Inflammatory macrophage treated with lipopolysaccharide for 4 hours (primary cell): ENCODE results near the gene UROC1.

ENCODE experiments used
- DNase-seq: peaks from one replicate; pipeline ENCODE4 v3.0.0-alpha.2; 2020

Gene UROC1

GRCh38 chr3:126517291-126517951 lies at the start of gene UROC1:
TSS of gene UROC1 (minus strand) at chr3:126517773. CDS start at chr3:126517719, 54 bp downstream.
- no peak for DNase-seq

- no peak for DNase-seq
Observed at GRCh38 chr3:126562737-126563276, 45.2 kb upstream of the UROC1 start.

DNA sequence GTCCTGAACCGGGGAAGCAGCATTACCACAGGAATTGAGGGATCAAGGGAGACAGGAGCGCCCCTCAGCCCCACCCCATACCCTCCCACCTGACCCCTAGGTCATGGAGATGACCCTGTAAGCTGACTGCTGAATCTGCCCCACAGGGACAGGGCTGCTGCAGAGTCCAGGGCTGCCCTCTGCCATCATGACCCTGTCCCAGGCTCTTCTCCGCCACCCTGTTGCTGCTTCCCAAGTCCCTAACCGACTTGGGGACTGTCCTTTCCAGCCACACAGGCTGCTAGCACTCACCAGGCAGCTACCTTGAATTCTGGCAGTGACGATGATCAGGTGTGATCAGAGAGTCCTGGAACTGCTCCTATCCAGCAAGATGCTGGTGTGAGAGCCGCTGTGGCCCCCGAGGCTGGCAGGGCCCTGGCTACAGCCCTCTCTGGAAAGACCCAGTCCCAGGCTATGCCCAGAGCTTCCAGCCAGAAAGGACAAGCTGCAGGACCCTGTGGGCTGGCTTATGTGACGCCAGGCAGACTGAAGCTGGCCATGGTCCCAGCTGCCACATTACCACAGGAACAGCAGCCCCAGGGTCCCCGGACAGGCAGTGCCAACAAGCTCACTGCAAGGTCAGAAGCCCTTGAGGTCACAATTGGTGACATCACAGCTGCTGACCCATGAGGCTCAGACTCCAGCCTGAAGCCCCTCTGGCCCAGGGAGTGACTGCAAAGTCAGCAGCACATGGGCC lies 40.9 kb upstream of the UROC1 start, which contains the start of gene C3orf22:
Gene C3orf22 (minus strand): TSS at position 597 of the 736 bp plus-strand sequence. CDS start 5,542 bp downstream, outside the sequence.
- no peak for DNase-seq

DNA sequence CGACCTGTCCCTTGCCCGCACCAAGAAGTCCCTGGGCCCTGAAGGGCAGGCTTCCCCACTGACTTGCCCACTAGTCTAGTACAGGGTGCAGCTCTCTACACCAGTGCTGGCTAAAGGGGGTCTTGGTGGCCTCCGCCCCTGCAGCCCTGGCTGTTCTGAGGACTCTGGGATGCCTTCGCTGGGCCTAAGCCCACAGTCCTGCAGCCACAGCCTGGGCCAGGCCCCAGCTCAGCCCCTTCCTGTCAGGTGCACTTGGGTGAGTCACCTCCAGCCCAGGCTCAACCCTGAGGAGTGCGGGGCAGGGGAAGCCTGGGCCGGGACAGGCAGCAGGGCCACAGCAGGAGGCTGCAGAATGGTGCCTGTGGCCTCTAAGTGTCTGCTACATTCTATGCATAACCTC lies 40.2 kb upstream of the UROC1 start:
- DNase-seq: no peak

- no peak for DNase-seq
Observed at GRCh38 chr3:126557415-126557745, 39.8 kb upstream of the UROC1 start.

GRCh38 chr3:126556637-126557414 lies 39.3 kb upstream of the UROC1 start:
- DNase-seq: no peak

- DNase-seq: no peak
Observed at GRCh38 chr3:126555795-126556636, 38.4 kb upstream of the UROC1 start.

DNA sequence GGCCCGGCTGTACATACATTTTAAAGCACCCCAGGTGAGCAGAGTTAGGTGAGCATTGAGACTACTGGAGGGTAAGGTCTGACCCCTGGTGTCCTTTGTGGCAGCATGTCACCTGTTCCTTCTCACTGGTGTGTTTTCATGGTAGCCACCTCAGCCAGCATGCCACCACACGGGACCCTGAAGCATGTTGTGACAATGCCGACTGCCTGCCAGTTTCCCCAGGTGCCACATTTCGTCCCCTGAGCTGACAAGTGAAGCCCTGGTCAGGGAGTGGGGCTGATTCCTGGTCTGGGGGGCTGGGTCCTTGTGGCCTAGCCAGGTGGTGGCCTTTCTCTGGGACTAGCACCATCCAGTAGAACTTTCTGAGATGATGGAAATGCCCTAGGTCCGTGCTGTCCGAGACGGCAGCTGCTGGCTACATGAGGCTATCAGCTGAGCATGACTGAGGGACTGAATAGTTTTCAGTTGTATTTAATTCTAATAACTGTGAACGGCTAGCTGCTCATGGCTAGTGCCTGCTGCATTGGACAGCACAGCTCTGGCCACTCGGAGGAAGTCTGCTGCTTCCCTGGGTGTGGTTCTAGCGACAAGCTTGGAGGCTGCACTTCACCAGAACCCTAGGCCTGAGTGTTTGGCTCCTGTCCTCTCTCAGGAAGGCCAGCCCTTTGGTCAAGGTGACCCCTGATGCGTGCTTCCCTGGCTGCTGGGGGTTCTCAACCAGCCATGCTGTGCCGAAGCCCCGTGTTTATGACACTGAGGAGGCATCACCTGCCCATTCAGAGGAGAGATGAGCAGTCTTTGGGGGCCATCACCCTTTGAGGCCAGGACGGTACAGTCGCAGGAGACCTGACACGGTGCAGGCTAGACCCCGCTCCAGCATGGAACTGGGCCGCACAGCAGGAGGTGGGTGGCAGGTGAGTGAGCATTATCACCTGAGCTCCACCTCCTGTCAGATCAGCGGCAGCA lies 37.3 kb upstream of the UROC1 start:
- no peak for DNase-seq

DNA sequence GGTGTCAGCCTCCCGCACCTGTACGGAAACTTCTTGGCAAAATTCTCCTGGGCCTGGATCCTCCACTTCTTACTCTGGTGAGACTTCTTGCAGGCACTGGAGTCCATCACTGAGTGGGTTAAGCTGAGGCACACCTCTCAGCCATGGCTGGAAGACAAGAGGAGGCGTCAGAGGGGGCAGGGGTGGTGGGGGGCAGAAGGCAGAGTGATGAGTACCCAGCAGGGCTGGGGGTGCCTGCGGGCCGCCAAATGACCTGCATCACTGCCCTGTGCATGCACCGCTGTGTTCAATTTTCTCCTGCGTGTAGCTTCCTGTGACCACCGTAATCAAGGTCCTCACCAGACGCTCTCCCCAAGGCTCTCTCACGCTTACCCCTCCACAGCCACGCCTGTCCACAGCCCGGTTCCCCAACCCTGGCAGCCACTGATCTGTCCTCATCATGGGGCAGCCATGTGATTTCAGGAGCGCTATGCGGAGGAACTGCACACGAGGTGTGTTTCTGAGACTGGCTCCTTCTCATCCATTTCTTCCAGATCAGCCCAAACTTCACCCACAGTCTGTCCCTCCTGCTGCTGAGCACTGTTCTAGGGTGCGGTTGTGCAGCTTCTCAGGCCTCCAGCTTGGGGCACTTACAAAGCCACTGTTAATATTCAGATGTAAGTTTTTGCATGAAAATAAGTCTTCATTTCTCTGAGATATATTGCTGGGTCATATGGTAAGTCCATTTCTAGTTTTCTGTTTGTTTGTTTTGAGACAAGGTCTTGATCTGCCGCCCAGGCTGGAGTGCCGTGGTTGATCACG lies 35.9 kb upstream of the UROC1 start:
- DNase-seq: no peak

- DNase-seq: no peak
Observed at GRCh38 chr3:126552688-126553283, 35.2 kb upstream of the UROC1 start.

- DNase-seq: no peak
Observed at GRCh38 chr3:126551839-126552687, 34.5 kb upstream of the UROC1 start.

DNA sequence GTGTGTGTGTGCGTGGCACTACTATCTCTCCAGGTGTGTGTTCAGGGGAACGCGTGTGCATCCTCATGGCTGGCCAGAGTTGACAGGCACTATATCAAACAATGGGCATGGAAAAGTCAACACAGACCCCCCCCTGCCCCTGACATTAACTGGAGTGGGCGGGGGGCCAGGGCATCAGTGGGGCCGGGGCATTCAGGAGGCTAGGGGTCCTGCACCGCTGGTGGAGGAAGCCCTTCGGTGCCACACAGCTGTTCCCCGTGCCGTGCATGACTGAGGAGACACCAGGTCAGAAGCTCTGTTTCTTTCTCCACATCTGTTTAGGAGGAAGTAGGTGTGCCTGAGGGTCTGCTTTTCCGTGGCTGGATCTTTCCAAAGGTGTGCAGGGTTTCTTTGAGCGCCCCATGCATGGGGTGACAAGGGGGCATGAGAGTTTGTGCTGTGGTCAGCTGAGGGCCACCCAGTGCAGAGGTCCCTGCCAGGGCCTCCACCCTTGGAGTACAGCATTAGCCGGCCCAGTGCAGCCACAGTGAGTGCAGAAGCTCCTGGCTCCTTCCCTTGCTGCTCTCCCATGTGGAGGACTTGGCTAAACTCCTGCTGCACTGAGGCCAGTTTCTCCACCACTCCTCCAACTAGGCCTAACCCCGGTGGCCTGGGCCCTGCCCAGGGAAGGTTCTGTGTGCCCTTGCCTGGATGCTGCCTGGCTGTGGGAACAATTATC lies 33.7 kb upstream of the UROC1 start:
- DNase-seq: no peak

DNA sequence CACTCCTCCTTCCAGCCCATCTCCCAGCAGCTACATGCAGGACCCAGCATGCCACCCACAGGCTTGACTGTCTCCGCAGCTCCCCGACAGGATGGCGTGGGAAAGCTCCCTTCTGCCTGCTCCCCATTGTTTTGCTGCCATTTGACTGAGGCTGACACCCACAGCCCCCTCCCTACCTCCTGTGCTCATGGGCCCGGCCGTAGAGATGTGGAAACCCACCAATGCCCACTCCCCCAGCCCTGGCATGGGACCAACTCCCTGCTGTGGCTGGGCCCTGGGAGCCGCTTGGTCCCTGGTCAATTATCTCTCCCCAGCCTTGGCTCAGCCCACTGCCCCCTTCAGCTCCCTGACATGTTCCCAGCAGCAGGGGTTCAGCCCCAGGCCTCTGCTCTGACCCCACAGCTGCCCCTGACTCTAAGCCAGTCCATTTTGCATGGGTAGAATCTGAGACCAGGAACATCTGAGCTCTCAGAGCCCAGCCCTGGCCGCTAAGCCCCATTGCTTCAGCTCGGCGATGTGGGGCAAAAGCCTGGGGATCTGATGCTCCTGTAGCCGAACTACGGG lies 33.0 kb upstream of the UROC1 start:
- no peak for DNase-seq

GRCh38 chr3:126549861-126550487 lies 32.4 kb upstream of the UROC1 start:
- no peak for DNase-seq

DNA sequence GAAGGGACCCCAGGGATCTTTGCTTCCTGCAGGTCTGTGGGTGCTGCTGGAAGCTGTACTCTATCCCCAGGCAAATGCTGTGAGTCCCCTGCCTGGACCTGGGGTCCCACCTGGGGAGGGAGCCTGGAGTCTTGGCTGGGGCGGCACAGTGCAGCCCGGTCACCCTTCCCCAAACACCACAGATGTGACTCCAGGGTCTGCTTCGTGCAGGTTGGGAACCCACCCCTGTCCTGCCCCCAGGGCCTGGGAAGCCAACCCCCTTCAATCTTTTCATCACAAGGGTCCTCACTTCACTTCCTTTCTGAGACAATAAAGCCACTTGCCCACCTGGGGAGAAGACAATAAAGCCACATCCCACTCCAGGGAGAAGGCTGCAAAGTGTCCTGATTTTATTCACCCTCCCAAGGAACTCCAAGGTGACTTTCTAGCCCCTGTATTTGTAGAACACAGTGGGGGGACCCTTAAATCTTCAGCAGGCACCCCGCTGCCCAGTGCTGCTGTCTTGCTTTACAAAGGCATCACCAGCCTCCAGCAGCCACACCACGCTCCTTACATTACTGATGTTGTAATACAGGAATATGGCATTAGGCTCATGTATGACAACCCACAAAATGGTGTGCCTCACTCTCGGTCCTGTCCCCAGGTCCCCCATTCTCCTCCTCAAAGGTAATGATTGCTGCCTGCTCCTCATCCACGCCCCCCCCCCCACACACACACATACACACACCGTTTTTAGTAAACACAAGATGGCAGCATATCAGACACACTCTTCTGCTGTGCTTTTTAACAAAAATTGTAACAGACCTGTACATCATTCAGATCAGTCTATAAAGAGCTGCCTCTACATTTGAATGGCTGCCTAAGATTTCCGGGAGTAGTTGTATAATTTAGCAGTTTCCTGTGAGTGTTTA lies 31.2 kb upstream of the UROC1 start:
- no peak for DNase-seq

DNA sequence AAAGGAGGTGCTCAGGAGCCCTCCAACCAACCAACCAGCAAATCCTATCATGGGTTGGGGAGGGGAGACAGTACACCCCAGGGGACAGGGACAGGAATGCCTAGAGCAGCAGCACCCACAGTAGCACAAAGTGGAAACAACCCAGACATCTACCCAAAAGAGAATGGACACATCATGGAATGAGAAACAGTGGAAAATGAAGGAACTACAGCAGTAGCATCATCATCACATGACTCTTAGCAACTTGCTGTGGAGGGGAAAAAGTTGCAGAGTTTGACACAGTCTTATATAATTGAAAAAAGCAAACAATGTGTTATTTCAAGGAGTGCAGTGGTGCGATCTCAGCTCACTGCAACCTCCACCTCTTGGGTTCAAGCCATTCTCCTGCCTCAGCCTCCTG lies 30.1 kb upstream of the UROC1 start:
- peak; percentile 71 for DNase-seq
